Colonic mucosa (tissue), 4 donors: Measurements from ENCODE around the gene CDKAL1. TPM values are rescaled to one million over a fixed set of nuclear protein-coding genes. Genes with fewer than 3 reads are reported as not detected.

ENCODE experiments used
- DNase-seq: peaks from one replicate; pipeline ENCODE4 v3.0.0-alpha.2; 2020
- H3K27ac ChIP-seq: fragments of 200-600 bp; one replicate; pipeline ENCODE4 v1.8.0; 2021
- H3K27me3 ChIP-seq: fragments of 200-600 bp; one replicate; pipeline ENCODE4 v1.8.0; 2021
- H3K36me3 ChIP-seq: fragments of 200-600 bp; one replicate; pipeline ENCODE4 v1.8.0; 2021
- H3K4me1 ChIP-seq: fragments of 200-600 bp; one replicate; pipeline ENCODE4 v1.8.0; 2021; ENCODE audit warnings: mild to moderate bottlenecking
- H3K4me3 ChIP-seq: fragments of 200-600 bp; one replicate; pipeline ENCODE4 v1.8.0; 2021
- H3K9ac ChIP-seq, 2 donors: one replicate each; pipeline ENCODE4 v1.7.0; 2013; ENCODE audit warnings: control low read depth in 2 of 2, low read depth in 2 of 2, low read length in 2 of 2
- H3K9me3 ChIP-seq: fragments of 200-600 bp; one replicate; pipeline ENCODE4 v1.8.0; 2021
- CTCF ChIP-seq: fragments of 200-600 bp; IDR thresholded peaks from one replicate; pipeline ENCODE4 v1.8.0; 2022; ENCODE audit warnings: antibody characterized with exemption, mild to moderate bottlenecking
- intact Hi-C: fragments of 100-400 bp; cut with DNase I; formaldehyde crosslinking; loops from one replicate; pipeline ENCODE4 v1.14.1; 2022
- total RNA-seq, 2 donors: library from RNA; stranded (reverse); fragmentation: NEBNext Ultra II Directional in 1 of 2; extraction: Animal tissue kit (Norgen Biotek cat#: 25700) in 1 of 2; gene quantifications; one replicate each; pipeline ENCODE4 v1.2.1, GENCODE V29; 2021
- donor health status: healthy.
- donor health status: DM: no; HTN: no; CAD: no.
- donor health status: DM: no; HTN: no; CAD: no.

The CDKAL1 gene
- total RNA-seq, 2 donors from 2014 or later = 13.8 to 14.2 TPM

- H3K9me3 ChIP-seq = no peaks in the 10 kb centered on the region
- no peak overlapping the region for H3K27ac ChIP-seq
- no peak overlapping the region for H3K4me3 ChIP-seq
- no peaks in the 10 kb centered on the region for H3K27me3 ChIP-seq
- H3K4me1 ChIP-seq = no peaks in the 10 kb centered on the region
- no peak for DNase-seq
- intact Hi-C loops = no loop called here
- H3K9ac ChIP-seq = no peak overlapping the region
- no peaks in the 10 kb centered on the region for H3K36me3 ChIP-seq
- no peak for TF ChIP-seq CTCF
Observed at GRCh38 chr6:20696676-20697075, 162.4 kb downstream of the CDKAL1 start.

GRCh38 chr6:20698675-20699074 lies 164.4 kb downstream of the CDKAL1 start:
- intact Hi-C loops = no loop called here

GRCh38 chr6:20699402-20699801 lies 165.1 kb downstream of the CDKAL1 start:
- Histone ChIP-seq H3K36me3 (no peaks in the 10 kb centered on the region), H3K9ac (no peak overlapping the region), H3K27me3 (no peaks in the 10 kb centered on the region), H3K4me3 (no peak overlapping the region), H3K27ac (no peak overlapping the region), H3K9me3 (no peaks in the 10 kb centered on the region), H3K4me1 (no peaks in the 10 kb centered on the region)
- no peak for DNase-seq
- TF ChIP-seq CTCF = no peak
- intact Hi-C loops = no loop called here

More at GRCh38 chr6:20698675-20699074, 164.4 kb downstream of the CDKAL1 start:
- H3K4me3 ChIP-seq = no peak overlapping the region
- H3K27ac ChIP-seq = no peak overlapping the region
- TF ChIP-seq CTCF = no peak
- no peak overlapping the region for H3K9ac ChIP-seq
- H3K4me1 ChIP-seq = no peaks in the 10 kb centered on the region
- H3K27me3 ChIP-seq = no peaks in the 10 kb centered on the region
- no peaks in the 10 kb centered on the region for H3K36me3 ChIP-seq
- DNase-seq = no peak
- no peaks in the 10 kb centered on the region for H3K9me3 ChIP-seq

GRCh38 chr6:20700375-20700774 lies 166.1 kb downstream of the CDKAL1 start:
- Histone ChIP-seq H3K27ac (no peak overlapping the region), H3K9me3 (no peaks in the 10 kb centered on the region), H3K27me3 (no peaks in the 10 kb centered on the region), H3K9ac (no peak overlapping the region), H3K4me3 (no peak overlapping the region), H3K36me3 (no peaks in the 10 kb centered on the region), H3K4me1 (no peaks in the 10 kb centered on the region)
- no peak for DNase-seq
- no peak for TF ChIP-seq CTCF
- intact Hi-C loops = loop anchor here (10.0 kb wide), 1 partner anchor 126 kb away; no protein-coding TSS in a partner anchor

GRCh38 chr6:20702366-20702765 lies 168.1 kb downstream of the CDKAL1 start:
- no peak overlapping the region for H3K27ac ChIP-seq
- H3K4me1 ChIP-seq = peaks cover 8% of the 10 kb centered on the region
- intact Hi-C loops = loop anchor here (10.0 kb wide), 1 partner anchor 128 kb away; no protein-coding TSS in a partner anchor

More at GRCh38 chr6:20702366-20702765, 168.1 kb downstream of the CDKAL1 start:
- Histone ChIP-seq H3K36me3 (no peaks in the 10 kb centered on the region), H3K4me3 (no peak overlapping the region), H3K9me3 (no peaks in the 10 kb centered on the region), H3K27me3 (no peaks in the 10 kb centered on the region), H3K9ac (no peak overlapping the region)
- no peak for TF ChIP-seq CTCF
- no peak for DNase-seq
